Posterior vena cava (tissue), 2 donors: ENCODE results near the gene ZNF555. TPM values are rescaled to one million over a fixed set of nuclear protein-coding genes. Genes with fewer than 3 reads are reported as not detected.
"Not testable (repeated sequence)": the region's sequence is repeated elsewhere in the genome, so short reads cannot be mapped to it uniquely, and the experiment has no call there.

Experiments used
- DNase-seq: peaks from one replicate; pipeline ENCODE4 v3.0.0-alpha.2; 2020; ENCODE audit warnings: low spot score
- intact Hi-C, 2 donors: fragments of 100-400 bp; cut with DNase I; formaldehyde crosslinking; loops; one replicate each; pipeline versions ENCODE4 v1.14.1 to v1.14.2; 2022 to 2023
- total RNA-seq, 2 donors: library from RNA; stranded (reverse); fragmentation: NEBNext Ultra II Directional; extraction: Animal tissue kit (Norgen Biotek cat#: 25700); gene quantifications; one replicate each; pipeline ENCODE4 v1.2.1, GENCODE V29; 2021
- donor health status: DM: yes; HTN: yes; CAD: no.
- donor health status: DM: yes; HTN: yes; CAD: no.

The ZNF555 gene
- total RNA-seq, 2 donors from 2014 or later, result 5.1 to 8.0 TPM

- DNase-seq, result no peak
- intact Hi-C loops, result loop anchor here in 1 of 2 donors (1.0 to 10.0 kb wide), 2 partner anchors 37 to 78 kb away; partner anchors contain the start of gene ZNF554
Measured at GRCh38 chr19:2856457-2857050, 15.3 kb downstream of the ZNF555 start.

- intact Hi-C loops, result loop anchor here in 1 of 2 donors (10.0 kb wide), 1 partner anchor 76 kb away; no protein-coding TSS in a partner anchor
- no peak for DNase-seq
Measured at GRCh38 chr19:2858864-2859263, 17.6 kb downstream of the ZNF555 start.

- no peak for DNase-seq
- intact Hi-C loops, result no loop called here
Measured at GRCh38 chr19:2863816-2864215, 22.5 kb downstream of the ZNF555 start.

- intact Hi-C loops, result no loop called here
- no peak for DNase-seq
Measured at GRCh38 chr19:2865334-2866100, 24.2 kb downstream of the ZNF555 start.

DNA sequence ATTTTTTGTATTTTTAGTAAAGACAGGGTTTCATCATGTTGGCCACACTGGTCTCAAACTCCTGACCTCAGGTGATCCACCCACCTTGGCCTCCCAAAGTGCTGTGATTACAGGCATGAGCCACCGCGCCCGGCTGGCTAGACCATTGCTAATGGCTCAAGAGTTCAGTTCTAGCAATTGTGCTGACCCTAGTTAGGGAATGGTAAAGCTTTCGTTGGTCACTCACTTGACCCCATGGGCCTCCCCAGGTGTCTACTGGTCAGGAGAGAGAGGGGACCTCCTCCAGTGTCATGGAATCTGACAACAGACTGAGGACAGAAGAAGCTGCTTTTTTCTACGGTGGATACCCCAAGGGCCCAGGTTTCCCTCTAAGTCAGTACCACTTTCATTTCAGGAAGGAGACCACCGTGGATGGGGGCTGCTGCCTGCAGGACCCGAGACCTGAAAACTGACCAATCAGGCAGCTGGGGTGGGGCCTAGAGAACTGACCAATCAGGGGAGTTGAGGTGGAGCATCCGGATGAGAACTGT lies 25.3 kb downstream of the ZNF555 start:
- no peak for DNase-seq
- intact Hi-C loops, result no loop called here

DNA sequence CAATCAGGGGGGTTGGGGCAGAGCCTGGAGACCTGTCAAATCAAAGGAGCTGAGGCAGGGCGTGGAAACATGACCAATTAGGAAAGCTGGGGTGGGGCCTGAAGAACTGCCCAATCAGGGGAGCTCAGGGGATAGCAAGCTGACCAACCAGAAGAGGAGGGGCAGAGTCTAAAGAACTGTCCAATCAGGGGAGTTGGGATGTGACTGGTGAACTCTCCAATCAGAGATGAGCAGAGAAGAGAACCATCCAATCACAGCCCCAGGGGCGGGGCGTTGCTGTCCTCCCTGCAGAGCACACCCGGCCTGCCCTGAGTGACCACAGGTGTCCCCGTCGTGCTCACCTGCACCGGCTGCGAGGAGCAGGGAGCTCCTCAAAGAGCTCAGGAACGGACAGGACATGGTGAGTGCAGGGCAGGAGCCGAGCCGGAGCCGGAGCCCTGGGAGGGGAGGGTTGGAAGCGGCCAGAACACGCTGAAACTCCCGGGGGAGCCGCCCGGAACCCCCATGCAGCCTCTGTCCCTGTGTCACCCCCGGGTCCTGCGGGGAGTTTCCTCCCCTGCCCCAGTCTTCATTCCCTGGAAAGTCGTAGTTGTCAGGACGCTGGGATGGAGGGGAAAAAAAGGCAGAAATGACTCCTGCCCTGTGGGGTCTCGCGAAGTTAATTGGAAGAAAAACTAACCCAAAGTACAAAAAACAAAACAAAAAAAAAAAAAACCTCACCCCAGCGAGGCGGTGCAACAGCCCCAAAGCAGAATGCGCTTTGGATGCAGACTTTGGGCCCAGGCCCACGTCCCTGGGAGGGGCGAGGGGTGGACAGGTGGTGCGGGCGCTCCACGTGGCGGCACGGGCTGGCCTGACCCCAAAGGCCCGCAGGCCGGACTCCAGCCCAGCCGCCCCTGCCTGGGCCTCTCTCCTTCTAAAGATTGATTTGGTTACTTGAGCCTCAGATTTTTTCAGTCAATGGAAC lies 26.0 kb downstream of the ZNF555 start, which contains the start of gene ZNF556:
Gene ZNF556 (plus strand): TSS at position 311 of the 967 bp plus-strand sequence. CDS start 87 bp downstream, at position 398.
- intact Hi-C loops, result no loop called here
- no peak for DNase-seq

GRCh38 chr19:2869618-2870017 lies 28.3 kb downstream of the ZNF555 start:
- intact Hi-C loops, result loop anchor here in 1 of 2 donors (2.0 kb wide), 1 partner anchor 423 kb away; no protein-coding TSS in a partner anchor
- no peak for DNase-seq

GRCh38 chr19:2872175-2872574 lies 30.9 kb downstream of the ZNF555 start:
- intact Hi-C loops, DNase-seq: not testable (repeated sequence)

DNA sequence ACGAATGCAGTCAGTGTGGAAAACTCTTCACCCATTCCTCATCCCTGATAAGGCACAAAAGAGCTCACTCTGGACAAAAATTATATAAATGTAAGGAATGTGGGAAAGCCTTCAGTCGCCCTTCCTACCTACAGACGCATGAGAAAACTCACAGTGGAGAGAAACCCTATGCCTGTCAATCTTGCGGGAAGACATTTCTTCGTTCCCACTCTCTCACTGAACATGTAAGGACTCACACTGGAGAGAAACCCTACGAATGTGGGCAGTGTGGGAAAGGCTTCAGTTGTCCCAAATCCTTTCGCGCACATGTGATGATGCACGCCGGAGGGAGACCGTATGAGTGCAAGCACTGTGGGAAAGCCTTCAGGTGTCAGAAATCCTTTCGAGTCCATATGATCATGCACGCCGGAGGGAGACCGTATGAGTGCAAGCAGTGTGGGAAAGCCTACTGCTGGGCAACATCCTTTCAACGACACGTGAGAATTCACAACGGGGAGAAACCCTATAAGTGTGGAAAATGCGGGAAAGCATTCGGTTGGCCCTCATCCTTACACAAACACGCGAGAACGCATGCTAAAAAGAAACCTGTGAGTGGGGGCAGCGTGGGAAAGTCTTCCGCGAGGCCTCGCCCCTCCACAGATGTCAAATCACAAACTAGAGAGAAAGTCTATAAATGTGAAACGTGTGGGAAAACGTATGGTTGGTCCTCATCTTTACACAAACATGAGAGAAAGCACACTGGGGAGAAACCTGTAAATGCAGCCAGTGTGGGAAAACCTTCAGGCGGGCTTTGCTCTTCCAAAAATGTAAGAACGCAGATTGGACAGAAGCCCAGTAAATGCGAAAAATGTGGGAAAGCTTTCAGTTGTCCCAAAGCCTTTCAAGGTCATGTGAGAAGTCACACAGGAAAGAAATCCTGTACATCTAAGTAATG lies 36.4 kb downstream of the ZNF555 start:
- intact Hi-C loops, result no loop called here
- DNase-seq, result no peak

DNA sequence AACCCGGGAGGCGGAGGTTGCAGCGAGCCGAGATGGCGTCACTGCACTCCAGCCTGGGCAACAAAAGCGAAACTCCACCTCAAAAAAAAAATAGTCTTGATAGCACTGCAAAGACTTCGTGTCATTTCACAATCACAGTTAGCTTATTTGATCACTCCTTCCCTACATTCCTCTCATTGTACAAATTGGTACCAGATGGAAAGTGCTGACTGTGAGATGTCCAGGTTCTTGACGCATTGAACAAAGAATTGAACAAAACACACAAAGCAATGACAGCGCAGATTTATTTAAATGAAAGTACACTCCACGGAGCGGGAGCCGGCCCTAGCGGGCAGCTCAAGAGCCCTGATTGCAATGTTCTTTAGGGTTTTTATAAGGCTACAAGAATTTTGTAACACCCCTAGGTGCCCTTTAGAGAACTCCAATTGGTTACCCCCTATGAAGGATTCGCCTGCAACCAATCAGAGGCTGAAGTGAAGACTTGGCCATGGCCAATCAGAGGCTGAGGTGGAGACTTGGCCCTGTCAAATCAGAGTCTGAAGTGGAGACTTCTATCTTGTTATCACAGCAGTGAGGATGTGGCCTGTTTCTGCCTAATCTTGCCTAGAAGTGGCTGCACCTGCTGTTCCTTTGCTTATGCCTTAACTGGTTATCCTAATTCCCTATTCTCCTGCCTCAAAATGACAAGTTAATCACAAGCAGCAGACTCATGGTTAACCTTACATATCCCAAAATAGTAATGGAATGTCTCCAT lies 42.6 kb downstream of the ZNF555 start:
- intact Hi-C loops, result no loop called here
- no peak for DNase-seq

- no peak for DNase-seq
- intact Hi-C loops, result no loop called here
Measured at GRCh38 chr19:2885736-2886135, 44.5 kb downstream of the ZNF555 start.

DNA sequence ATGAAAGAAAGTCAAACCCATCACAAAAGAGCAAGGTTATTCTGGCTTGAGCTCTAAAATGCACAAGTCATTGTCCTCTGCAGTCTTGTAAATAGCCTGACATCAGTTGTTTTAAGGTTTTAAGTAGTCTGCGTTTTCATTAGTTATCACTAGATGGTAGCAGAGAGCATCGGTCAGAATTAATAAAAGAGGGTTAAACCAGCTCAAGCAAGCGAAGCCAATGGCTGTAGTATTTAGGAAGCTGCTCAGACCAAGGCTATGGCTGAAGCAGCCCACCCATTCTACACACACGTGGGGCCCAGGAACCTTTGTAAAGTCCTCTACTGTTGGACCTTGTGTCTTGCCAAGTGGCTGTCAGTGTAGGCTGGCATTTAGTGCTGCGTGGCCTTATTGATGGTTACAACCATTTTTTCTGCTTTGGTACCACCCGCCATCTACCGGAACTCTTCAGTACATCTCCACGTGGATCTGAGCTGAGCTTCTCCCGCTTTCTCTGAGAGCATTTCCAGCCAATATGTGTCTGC lies 46.2 kb downstream of the ZNF555 start:
- intact Hi-C loops, result no loop called here
- DNase-seq, result no peak

DNA sequence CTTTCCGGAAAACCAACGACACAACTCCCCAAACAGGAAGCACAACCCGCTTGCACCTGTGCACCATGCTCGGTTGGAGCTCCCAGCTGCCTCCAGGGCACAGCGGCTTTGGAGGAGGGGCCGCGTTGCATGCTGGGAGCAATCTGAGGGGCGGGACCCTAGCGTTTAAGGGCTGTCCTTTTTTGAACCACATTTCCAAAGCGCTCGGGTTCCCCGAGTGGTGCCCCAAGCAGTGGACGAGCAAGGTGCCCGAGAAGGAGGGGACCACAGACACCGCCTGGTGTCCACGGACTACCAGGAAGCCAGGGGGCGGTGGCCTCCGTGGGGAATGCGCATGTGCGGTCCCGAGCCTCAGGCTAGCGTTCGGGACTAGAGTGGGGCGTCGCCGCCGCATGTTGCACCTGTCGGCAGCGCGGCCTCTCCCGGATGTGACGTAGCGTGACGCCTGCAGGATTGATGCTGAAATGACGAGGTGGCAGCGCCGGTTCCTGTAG lies 47.5 kb downstream of the ZNF555 start:
- intact Hi-C loops, result no loop called here
- DNase-seq, result no peak

DNA sequence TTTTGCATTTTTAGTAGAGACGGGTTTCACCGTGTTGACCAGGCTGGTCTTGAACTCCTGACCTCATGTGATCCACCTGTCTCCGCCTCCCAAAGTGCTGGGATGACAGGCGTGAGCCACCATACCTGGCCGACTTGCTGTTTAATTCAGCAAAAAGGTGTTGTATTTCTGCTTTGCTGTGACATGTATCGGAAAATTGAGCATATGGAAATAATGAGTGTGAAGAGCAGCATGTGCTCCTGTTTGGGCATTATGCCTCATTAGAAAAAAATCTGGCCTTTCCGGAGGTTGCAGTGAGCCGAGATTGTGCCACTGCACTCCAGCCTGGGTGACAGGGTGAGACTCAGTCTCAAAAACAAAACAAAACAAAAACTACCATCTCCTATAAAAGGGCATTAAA lies 49.3 kb downstream of the ZNF555 start:
- DNase-seq, intact Hi-C loops: not testable (repeated sequence)

GRCh38 chr19:2896694-2897093 lies 55.4 kb downstream of the ZNF555 start:
- intact Hi-C loops, result no loop called here
- DNase-seq, result no peak

DNA sequence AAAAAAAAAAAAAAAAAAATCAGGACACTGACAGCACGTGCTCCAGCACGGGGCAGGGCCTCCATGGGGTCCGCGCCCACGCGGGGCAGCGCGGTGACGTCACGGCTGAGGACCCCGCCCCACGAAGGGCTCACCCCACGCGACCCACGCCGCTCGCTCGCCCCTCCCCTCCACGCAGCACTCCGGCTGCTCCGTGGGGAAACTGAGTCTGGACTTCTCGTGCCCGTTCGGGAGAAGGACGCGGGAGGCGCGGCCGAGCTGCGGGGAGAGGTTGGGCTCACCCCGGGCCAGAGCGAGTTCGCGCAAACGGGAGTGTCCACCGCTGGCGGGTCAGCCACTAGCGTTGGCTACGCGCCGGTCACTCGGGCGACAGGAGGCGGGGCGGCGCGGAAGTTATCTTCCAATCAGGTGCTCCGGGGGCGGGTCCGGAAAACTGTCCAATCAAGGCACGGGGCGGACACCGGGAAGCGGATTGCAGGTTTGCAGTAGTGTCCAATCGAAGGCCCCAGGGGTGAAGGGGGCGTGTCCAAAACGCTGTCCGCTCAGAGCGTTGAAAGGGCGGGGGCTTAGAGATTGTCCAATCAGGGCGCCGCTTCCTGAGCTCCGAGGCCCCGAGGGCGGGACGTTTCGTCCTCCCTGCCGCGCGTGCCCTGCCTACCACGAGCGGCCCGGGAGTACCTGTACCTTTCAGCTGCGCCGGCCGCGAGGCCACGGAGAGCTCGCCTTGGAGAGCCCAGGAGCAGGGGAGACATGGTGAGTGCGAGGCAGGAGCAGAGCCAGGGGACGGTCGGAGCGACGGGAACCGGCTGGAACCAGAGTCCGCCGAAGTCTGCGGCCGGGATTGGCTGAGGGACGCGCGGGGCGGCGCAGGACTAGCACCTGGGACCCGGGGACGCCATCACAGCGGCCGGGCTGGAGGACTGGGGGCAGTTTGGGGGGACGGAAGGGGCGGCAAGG lies 59.3 kb downstream of the ZNF555 start, which contains the start of gene ZNF57:
Gene ZNF57 (plus strand): TSS at position 633 of the 957 bp plus-strand sequence. CDS start 118 bp downstream, at position 751.
- intact Hi-C loops, result loop anchor here in 1 of 2 donors (5.0 kb wide), 1 partner anchor 42 kb away; the partner anchor contains the start of gene ZNF77

More for the DNA sequence above, 59.3 kb downstream of the ZNF555 start, which contains the start of gene ZNF57:
- DNase-seq, result peak; percentile 100
